NCI-H460 (cell line): Measurements from ENCODE around the gene SPRTN. TPM values are rescaled to one million over a fixed set of nuclear protein-coding genes. Genes with fewer than 3 reads are reported as not detected.

ENCODE experiments used
- total RNA-seq: library from RNA; depleted of rRNA; stranded (reverse); fragments of >200 nt; shearing (Covaris generic); gene quantifications from 2 replicates; pipeline ENCODE4 v1.2.3, GENCODE V29; 2014; rRNA removed

Gene SPRTN
- total RNA-seq, 1 experiment from 2014 or later: 21.4 TPM

Other genes with a start within 250 kb of the SPRTN start
- gene TRIM67, start 176.2 kb upstream of the SPRTN start, total RNA-seq: 0.07 and 0.12 TPM in 2 replicates
- 94.4 and 95.9 TPM in 2 replicates for gene GNPAT, start 97.1 kb upstream of the SPRTN start, total RNA-seq
- 17.8 and 20.1 TPM in 2 replicates for gene EXOC8, start 441 bp upstream of the SPRTN start, total RNA-seq
- 70.0 and 77.3 TPM in 2 replicates for gene EGLN1, start 84.0 kb downstream of the SPRTN start, total RNA-seq
- 69.8 and 76.3 TPM in 2 replicates for gene TSNAX, start 190.4 kb downstream of the SPRTN start, total RNA-seq